ENCODE results near the gene AP4B1. TPM values are rescaled to one million over a fixed set of nuclear protein-coding genes. Genes with fewer than 3 reads are reported as not detected.

Gene AP4B1
- polyA plus RNA-seq, 3 donors from 2014 or later, result 9.7 to 21.6 (median 18.6) TPM

DNA sequence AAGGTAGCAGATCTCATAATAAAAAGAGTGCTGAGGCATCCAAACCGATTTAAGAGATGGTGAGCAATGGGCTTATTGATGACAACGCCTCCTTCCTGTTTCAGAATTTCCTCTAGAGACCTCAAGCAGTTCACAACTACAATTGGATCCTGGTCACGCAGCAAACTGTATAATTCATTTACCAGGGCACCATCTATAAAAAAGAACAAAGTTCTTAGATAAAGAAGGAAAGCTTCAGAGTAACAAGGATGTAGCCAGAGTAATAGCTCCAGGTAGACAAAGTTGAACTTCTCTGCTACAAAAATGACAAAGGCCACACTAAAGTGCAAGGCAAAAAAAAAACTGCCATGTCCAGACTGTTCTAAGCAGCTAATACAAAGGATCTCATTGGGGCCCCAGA is 3.4 kb downstream of the AP4B1 start:
- Mint-ChIP-seq H3K27me3 (ENCODE audit: low read depth in 3 of 3) (peaks cover 5 to 15% (median 7%) of the 10 kb centered on the region in 3 donors), H3K9me3 (no peaks in the 10 kb centered on the region), H3K27ac (peak overlapping the region in 5 of 6 donors; percentile 13 to 100 (median 62)), H3K36me3 (peaks cover 7 to 51% (median 29%) of the 10 kb centered on the region in 3 donors), H3K4me3 (peak overlapping the region in 2 of 5 donors; percentile 10 to 16), H3K4me1 (peaks cover 70 to 77% of the 10 kb centered on the region in 2 donors)
- DNase-seq, result no peak

DNA sequence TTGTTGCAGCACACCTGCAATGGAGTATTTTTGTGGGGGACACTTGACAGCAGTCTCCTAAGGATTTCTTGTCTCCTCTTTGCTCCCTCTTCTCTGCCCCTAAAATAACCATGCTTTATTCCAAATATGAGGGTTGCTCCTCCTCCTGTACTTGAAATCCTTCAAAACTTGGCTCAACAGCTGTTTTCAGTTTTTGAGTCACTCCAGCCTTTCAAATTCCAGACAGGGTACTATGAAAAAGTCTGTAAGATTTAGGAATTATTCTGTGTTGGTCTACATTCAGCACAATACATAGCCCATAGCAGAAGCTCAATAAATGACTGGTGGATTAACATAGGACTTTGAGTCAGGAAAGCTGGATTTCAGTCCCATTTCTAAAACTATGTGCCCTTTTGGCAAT is 5.5 kb downstream of the AP4B1 start:
- Mint-ChIP-seq H3K36me3 (peaks cover 7 to 68% (median 36%) of the 10 kb centered on the region in 3 donors), H3K4me1 (peaks cover 59 to 81% of the 10 kb centered on the region in 2 donors), H3K27me3 (ENCODE audit: low read depth in 3 of 3) (no peaks in the 10 kb centered on the region), H3K27ac (peak overlapping the region in 4 of 6 donors; percentile 22 to 78 (median 37)), H3K4me3 (no peak overlapping the region), H3K9me3 (no peaks in the 10 kb centered on the region)
- no peak for DNase-seq

DNA sequence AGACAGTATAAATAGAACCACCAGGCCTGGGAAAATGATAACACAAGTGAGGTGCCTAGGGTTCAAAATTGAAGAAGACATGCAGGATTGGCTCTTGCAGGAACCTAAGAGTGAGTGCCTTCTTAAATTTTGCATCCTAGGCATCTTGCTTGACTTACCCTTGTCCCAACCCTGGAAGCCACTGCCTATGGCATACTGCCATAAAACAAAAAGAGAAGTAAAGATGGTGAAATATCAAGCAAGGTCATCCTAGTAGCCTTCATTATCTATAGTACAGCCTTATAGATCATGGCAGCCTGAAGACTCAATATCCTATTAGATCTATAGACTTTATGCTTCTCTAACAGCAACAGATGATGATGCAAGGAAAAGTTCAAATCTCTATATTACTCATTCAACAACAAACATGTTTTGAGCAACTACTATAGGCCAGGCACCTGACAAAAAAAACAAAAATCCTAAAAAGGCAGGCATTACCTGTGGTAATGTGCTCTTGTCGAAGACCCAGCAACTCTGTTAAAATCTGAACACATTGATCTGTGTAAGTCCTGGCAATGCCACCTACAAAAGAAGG is 6.3 kb downstream of the AP4B1 start:
- DNase-seq, result no peak
- H3K4me3 Mint-ChIP-seq, result no peak overlapping the region
- peaks cover 7 to 69% (median 36%) of the 10 kb centered on the region in 3 donors for H3K36me3 Mint-ChIP-seq
- H3K27ac Mint-ChIP-seq, result peak overlapping the region in 5 of 6 donors; percentile 3 to 66 (median 48)
- no peaks in the 10 kb centered on the region for H3K9me3 Mint-ChIP-seq
- H3K4me1 Mint-ChIP-seq, result peaks cover 56 to 79% of the 10 kb centered on the region in 2 donors
- H3K27me3 Mint-ChIP-seq (ENCODE audit: low read depth in 3 of 3), result no peaks in the 10 kb centered on the region

DNA sequence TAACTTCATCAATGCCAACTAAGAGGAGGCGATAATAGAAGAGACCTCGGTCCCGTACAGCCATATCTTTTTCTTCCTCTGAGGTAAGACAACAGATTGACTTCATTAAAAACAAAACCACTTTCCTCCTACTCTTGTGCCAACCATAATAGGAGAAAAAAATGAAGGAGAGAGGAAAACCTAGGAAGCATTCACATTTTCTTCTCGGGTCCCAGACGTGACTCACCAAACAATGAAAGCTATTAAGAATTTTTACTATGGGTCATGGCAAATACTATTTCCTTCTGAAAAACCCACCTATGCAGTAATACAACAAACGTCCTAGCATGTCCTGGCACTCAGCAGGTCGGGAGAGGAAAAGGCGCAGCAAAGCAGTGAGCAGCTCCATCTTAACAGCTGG is 8.6 kb downstream of the AP4B1 start:
- H3K27me3 Mint-ChIP-seq (ENCODE audit: low read depth in 3 of 3), result no peaks in the 10 kb centered on the region

DNA sequence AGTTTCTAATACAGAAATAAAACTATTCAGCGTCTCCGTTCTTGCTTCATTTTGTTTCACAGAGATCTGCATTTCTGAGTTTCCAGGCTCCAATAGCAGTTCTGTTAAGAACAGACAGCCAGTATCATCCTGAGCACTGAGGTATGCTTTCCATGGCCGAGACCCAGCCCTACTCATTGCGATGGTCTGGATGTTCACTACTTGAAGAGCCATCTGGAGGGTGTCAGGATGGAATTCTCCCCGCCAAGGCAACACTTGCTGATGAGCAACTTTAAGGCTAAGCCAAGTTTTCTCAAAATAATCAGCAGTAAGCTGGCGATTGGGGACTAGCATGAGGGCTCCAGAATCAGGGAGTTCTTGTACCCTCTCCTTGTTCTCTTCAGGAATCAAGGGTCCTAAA is 9.5 kb downstream of the AP4B1 start:
- H3K4me3 Mint-ChIP-seq, result no peak overlapping the region
- H3K4me1 Mint-ChIP-seq, result peaks cover 32 to 59% of the 10 kb centered on the region in 2 donors
- H3K27ac Mint-ChIP-seq, result peak overlapping the region in 3 of 6 donors; percentile 25 to 64 (median 31)
- DNase-seq, result no peak
- H3K27me3 Mint-ChIP-seq (ENCODE audit: low read depth in 3 of 3), result no peaks in the 10 kb centered on the region
- no peaks in the 10 kb centered on the region for H3K9me3 Mint-ChIP-seq
- peaks cover 3 to 51% (median 30%) of the 10 kb centered on the region in 3 donors for H3K36me3 Mint-ChIP-seq

More for the DNA sequence above, 8.6 kb downstream of the AP4B1 start:
- H3K36me3 Mint-ChIP-seq, result peaks cover 5 to 58% (median 33%) of the 10 kb centered on the region in 3 donors
- DNase-seq, result no peak
- H3K27ac Mint-ChIP-seq, result peak overlapping the region in 5 of 6 donors; percentile 46 to 72 (median 64)
- H3K9me3 Mint-ChIP-seq, result no peaks in the 10 kb centered on the region
- H3K4me1 Mint-ChIP-seq, result peaks cover 32 to 61% of the 10 kb centered on the region in 2 donors
- H3K4me3 Mint-ChIP-seq, result no peak overlapping the region

DNA sequence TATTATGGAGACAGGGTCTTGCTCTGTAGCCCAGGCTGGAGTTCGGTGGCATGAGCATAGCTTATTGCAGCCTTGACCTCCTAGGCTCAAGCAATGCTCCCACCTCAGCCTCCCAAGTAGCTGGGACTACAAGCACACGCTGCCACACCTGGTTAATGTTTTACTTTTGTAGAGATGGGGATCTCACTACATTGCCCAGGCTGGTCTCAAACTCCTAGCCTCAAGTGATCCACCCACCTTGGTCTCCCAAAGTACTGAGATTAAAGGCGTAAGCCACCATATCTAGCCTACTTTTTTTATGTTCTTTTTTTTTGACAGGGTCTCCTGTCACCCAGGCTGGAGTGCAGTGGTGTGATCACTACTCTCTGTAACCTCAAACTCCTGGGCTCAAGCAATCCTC is 11.3 kb downstream of the AP4B1 start:
- H3K27me3 Mint-ChIP-seq (ENCODE audit: low read depth in 3 of 3), result no peaks in the 10 kb centered on the region
- no peak for DNase-seq
- peaks cover 0 to 35% (median 18%) of the 10 kb centered on the region in 3 donors for H3K36me3 Mint-ChIP-seq
- H3K9me3 Mint-ChIP-seq, result no peaks in the 10 kb centered on the region
- peaks cover 22 to 41% of the 10 kb centered on the region in 2 donors for H3K4me1 Mint-ChIP-seq
- H3K27ac Mint-ChIP-seq, result peak overlapping the region in 5 of 6 donors; percentile 31 to 86 (median 63)
- no peak overlapping the region for H3K4me3 Mint-ChIP-seq

DNA sequence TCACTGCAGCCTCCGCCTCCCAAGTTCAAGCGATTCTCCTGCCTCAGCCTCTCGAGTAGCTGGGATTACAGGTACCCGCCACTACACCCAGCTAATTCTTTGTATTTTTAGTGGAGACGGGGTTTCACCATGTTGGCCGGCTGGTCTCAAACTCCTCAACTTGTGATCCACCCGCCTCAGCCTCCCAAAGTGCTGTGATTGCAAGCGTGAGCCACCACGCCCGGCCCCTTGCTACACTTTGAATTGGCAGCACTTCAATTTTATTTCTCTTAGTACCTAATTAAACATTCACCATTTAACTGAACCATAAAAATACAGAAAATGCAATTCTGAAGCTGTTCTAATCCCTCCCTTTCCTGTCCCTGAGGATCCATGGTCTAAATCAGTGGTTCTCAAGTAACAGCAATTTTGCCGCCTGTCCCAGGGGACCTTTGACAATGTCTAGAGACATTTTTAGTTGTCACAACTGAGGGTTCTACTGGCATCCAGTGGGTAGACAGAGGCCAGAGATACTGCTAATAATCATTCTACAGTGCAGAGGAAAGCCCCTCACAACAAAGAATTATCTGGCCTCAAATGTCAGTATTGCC is 12.9 kb downstream of the AP4B1 start:
- no peak overlapping the region for H3K4me3 Mint-ChIP-seq
- H3K9me3 Mint-ChIP-seq, result no peaks in the 10 kb centered on the region
- peaks cover 23 to 31% of the 10 kb centered on the region in 2 donors for H3K4me1 Mint-ChIP-seq
- peaks cover 0 to 24% (median 10%) of the 10 kb centered on the region in 3 donors for H3K36me3 Mint-ChIP-seq
- H3K27ac Mint-ChIP-seq, result peak overlapping the region in 5 of 6 donors; percentile 34 to 74 (median 69)
- no peak for DNase-seq
- no peaks in the 10 kb centered on the region for H3K27me3 Mint-ChIP-seq (ENCODE audit: low read depth in 3 of 3)

DNA sequence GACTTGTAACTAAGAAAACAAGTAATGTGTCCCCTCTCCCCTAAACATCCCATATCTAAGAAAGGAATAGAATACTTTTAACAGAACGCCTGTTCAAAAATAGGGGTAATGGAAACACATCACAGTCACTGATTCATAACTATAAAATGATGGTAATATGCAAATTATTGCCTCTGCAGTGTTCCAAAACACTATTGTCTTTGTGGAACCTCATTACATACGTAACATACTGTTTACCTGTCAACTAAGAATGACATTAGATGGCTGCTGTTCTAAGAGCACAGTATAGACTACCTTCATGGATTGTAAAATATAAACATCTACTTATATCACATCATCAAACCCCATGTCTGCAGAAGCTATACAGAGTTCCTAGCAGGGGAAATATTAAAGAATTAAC is 13.8 kb downstream of the AP4B1 start:
- no peak overlapping the region for H3K4me3 Mint-ChIP-seq
- DNase-seq, result no peak
- no peaks in the 10 kb centered on the region for H3K9me3 Mint-ChIP-seq
- H3K4me1 Mint-ChIP-seq, result peaks cover 29% of the 10 kb centered on the region in 2 donors
- H3K36me3 Mint-ChIP-seq, result peaks cover 5 to 18% (median 7%) of the 10 kb centered on the region in 3 donors
- H3K27ac Mint-ChIP-seq, result peak overlapping the region in 4 of 6 donors; percentile 20 to 56 (median 33)
- H3K27me3 Mint-ChIP-seq (ENCODE audit: low read depth in 3 of 3), result no peaks in the 10 kb centered on the region

DNA sequence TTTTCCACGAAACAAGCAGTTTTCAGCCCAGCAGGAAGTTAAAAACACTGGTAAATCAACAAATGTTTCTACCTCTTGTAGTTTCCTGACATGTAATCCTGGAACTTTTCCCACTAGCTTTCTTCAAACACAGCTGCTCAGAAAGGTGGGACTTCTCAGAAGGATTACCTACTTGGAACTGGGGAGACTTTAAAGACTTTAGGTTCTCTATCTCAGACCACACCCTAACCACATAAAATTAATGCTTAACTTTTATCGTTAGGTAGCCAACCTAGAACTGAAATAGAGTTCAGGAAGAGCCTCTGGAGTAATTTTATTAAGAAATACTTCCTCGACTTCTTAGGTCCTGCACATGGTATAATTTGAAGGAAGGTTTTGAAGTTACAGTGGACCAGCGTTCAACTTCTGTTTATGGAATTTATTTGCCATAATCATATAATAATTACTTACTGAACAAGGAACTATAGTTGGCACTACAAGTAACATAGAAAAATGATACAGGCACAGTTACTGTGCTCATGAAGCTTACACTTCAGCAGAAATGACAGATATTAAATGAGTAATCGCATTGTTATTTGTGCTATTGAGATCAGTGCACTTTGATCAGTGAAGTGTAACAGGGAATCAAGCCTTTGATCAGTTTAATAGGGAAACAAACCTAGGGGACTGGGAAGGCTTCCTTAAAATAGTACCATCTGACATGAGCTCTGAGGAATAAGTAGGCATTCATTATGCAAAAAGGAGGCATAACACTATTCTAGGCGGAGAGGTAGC is 17.0 kb downstream of the AP4B1 start, which contains the start of gene BCL2L15:
BCL2L15 (minus strand) TSS at position 180 of the 774 bp plus-strand sequence. CDS start 206 bp downstream, outside the sequence.
- H3K36me3 Mint-ChIP-seq, result peaks cover 4 to 14% (median 11%) of the 10 kb centered on the region in 3 donors
- peak within 1 kb of the TSS in 3 of 6 donors; percentile 3 to 66 (median 28) for H3K27ac Mint-ChIP-seq
- no peaks in the 10 kb centered on the region for H3K27me3 Mint-ChIP-seq (ENCODE audit: low read depth in 3 of 3)
- no peaks in the 10 kb centered on the region for H3K9me3 Mint-ChIP-seq
- H3K4me3 Mint-ChIP-seq, result no peak within 1 kb of the TSS
- no peak for DNase-seq
- peaks cover 12 to 19% of the 10 kb centered on the region in 2 donors for H3K4me1 Mint-ChIP-seq

DNA sequence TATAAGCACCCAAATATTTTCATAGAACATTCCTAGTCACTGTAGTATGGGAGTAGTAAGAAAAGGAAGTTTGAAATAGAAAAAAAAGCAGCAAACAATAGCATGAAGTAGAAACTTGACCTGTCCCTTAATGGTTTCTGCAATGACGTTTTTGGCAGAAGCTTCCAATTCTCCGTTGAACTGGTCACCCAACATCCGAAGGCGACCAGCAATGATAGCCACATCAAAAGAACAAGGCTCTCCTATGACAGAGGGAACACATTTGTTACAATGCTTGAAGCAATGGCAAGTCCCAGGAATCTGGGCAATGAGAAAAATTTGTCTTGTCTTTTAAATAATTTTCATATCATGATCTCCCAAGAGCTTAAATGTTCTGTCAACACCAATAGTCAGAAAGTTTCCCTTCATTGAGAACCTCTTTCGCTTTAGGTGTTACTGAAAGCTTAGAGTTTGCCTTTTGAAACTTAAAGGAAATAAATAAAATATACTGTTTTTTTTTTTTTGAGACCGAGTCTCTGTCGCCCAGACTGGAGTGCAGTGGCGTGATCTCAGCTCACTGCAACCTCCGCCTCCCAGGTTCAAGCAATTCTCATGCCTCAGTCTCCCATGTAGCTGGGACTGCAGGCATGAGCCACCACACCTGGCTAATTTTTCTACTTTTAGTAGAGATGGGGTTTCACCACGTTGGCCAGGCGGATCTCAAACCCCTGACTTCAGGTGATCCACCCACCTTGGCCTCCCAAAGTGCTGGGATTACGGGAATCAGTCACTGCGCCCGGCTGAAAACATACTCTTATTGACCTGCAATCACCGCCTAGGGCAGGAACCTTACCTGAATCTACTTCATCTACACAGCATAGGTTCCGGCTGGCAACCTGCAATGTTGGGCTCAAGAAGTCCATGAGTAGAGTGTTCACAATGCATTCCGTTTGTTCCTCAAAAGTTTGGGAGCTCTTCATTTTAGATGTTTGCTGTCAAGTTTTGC is 17.9 kb downstream of the AP4B1 start:
- H3K27me3 Mint-ChIP-seq (ENCODE audit: low read depth in 3 of 3), result no peaks in the 10 kb centered on the region
- H3K36me3 Mint-ChIP-seq, result peaks cover 4 to 14% (median 11%) of the 10 kb centered on the region in 3 donors
- H3K9me3 Mint-ChIP-seq, result no peaks in the 10 kb centered on the region
- no peak for DNase-seq
- H3K4me3 Mint-ChIP-seq, result no peak overlapping the region
- H3K4me1 Mint-ChIP-seq, result peaks cover 9 to 20% of the 10 kb centered on the region in 2 donors
- peak overlapping the region in 1 of 6 donors; percentile 28 for H3K27ac Mint-ChIP-seq

DNA sequence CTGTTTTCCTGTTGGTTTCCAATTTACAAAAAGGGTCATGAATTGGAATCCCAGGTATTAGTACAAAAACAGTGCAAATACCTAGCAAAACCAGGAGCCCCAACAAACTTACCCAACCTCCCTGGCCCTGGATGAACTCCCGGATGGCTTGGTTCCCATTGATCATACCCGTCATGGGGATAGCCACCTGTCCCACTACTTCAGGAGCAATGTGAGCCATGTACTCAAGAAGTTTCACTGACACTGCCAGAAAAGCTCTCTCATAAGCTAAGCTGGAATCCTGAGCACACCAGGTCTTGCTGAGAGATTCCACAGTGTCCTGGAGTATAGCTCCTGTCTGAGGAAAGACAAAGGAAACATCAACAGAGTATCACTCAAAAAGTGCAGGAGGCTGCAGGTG is 22.9 kb downstream of the AP4B1 start:
- H3K4me3 Mint-ChIP-seq, result no peak overlapping the region
- no peak for DNase-seq
- peak overlapping the region in 4 of 6 donors; percentile 73 to 92 (median 78) for H3K27ac Mint-ChIP-seq
- no peaks in the 10 kb centered on the region for H3K9me3 Mint-ChIP-seq
- H3K4me1 Mint-ChIP-seq, result peaks cover 53 to 54% of the 10 kb centered on the region in 2 donors
- H3K36me3 Mint-ChIP-seq, result peaks cover 7 to 19% (median 11%) of the 10 kb centered on the region in 3 donors
- H3K27me3 Mint-ChIP-seq (ENCODE audit: low read depth in 3 of 3), result peaks cover 0 to 8% (median 0%) of the 10 kb centered on the region in 3 donors

DNA sequence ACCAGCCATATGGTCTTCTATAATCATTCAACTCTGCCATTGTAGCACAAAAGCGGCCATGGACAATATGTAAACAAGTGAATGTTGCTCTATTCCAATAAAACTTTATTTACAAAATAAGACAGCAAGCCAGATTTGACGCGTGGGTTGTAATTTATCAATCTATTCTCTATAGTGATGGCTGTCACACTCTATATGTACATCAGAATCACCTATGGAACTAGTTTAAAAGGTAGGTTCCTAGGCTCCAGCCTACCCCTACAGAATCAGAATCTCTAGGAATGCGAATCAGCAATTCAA is 24.9 kb downstream of the AP4B1 start:
- Mint-ChIP-seq H3K27me3 (ENCODE audit: low read depth in 3 of 3) (peaks cover 0 to 8% (median 0%) of the 10 kb centered on the region in 3 donors), H3K36me3 (peaks cover 3 to 13% (median 8%) of the 10 kb centered on the region in 3 donors), H3K4me3 (peak overlapping the region; percentile 55 to 78 (median 70)), H3K27ac (peak overlapping the region; percentile 92 to 99 (median 94)), H3K4me1 (peaks cover 65 to 73% of the 10 kb centered on the region in 2 donors), H3K9me3 (no peaks in the 10 kb centered on the region)
- DNase-seq, result no peak

DNA sequence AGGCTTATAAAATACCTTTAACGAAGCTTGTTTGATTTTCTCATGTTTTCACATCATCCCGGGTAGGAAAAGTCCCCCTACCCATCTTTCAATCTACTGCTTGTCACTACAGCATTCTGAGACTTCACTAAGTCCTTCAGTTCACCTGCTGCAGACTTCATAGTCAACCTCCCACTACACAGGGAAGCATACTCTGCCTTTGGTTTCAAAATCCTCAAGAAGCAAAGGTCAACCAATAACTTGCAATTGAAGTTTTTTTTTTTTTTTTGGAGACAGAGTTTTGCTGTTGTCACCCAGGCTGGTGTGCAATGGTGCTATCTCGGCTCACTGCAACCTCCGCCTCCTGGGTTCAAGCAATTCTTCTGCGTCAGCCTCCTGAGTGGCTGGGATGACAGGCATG is 28.4 kb downstream of the AP4B1 start:
- Mint-ChIP-seq H3K27me3 (ENCODE audit: low read depth in 3 of 3) (peaks cover 0 to 19% (median 19%) of the 10 kb centered on the region in 3 donors), H3K4me3 (no peak overlapping the region), H3K27ac (peak overlapping the region; percentile 67 to 98 (median 94)), H3K9me3 (no peaks in the 10 kb centered on the region), H3K4me1 (peaks cover 90 to 100% of the 10 kb centered on the region in 2 donors), H3K36me3 (peaks cover 0 to 6% (median 5%) of the 10 kb centered on the region in 3 donors)
- DNase-seq, result no peak

All from immature natural killer cell (primary cell).